Suprapubic skin (tissue), 3 donors: Measurements from ENCODE around the gene SLC30A1.

Experiments
- CTCF ChIP-seq, 2 donors: fragments of 200-600 bp in 1 of 2; fragments of 450-650 bp in 1 of 2; sonication (generic) in 1 of 2; IDR thresholded peaks; one replicate each; pipeline ENCODE4 v1.5.1; 2016 to 2019; ENCODE audit warnings: antibody characterized with exemption in 2 of 2, mild to moderate bottlenecking in 1 of 2, moderate library complexity in 1 of 2
- POLR2A ChIP-seq, 2 donors: fragments of 450-650 bp; IDR thresholded peaks; one replicate each; pipeline ENCODE4 v1.6.1; 2017; ENCODE audit warnings: antibody characterized with exemption in 2 of 2, mild to moderate bottlenecking in 2 of 2, moderate library complexity in 2 of 2

GRCh38 chr1:211538287-211538686 is 40.7 kb downstream of the SLC30A1 start:
- TF ChIP-seq CTCF (IDR thresholded peaks at IDR 0.05): no peak
- no peak for TF ChIP-seq POLR2A (IDR thresholded peaks at IDR 0.05)
